ENCODE data around the gene CD81.

DNA sequence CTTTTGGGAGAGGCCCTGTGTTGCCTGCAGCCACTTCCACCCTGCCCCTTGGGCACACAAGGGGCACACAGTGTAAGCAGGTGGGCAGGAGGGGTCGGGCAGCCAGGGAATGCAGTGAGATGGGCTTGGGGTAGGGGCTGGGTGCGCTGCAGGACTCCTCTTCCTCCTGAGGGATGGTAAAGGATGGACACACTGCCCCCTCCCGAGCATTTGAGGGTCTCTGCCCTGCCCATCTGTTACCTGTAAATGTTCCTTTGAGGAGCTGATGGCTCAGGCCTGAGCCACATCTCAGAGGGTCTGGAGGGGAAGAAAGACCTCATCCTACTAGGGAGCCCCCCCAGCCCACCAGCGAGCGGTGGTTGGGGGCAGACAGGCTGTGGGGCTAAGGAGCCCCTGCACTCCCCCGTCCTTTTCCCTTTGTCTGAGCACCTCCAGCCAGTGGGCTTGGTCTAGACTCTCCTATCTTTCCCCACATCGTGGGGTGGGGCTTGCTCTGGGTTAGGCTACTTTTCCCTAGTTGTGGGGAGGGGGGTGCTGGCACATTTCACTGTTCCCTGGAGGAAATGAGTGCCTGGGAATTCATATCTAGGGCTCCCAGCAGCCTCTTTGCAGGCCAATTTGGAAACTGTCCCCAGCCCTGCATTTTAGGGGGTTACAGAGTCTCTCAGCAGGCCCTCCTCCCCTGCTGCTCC is 21.7 kb downstream of the CD81 start:
- TF ChIP-seq POLR2A (IDR thresholded peaks at IDR 0.05) = no peak
- TF ChIP-seq, protein P1, sequence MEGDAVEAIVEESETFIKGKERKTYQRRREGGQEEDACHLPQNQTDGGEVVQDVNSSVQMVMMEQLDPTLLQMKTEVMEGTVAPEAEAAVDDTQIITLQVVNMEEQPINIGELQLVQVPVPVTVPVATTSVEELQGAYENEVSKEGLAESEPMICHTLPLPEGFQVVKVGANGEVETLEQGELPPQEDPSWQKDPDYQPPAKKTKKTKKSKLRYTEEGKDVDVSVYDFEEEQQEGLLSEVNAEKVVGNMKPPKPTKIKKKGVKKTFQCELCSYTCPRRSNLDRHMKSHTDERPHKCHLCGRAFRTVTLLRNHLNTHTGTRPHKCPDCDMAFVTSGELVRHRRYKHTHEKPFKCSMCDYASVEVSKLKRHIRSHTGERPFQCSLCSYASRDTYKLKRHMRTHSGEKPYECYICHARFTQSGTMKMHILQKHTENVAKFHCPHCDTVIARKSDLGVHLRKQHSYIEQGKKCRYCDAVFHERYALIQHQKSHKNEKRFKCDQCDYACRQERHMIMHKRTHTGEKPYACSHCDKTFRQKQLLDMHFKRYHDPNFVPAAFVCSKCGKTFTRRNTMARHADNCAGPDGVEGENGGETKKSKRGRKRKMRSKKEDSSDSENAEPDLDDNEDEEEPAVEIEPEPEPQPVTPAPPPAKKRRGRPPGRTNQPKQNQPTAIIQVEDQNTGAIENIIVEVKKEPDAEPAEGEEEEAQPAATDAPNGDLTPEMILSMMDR (IDR thresholded peaks at IDR 0.05) = no peak

Measured in thyroid gland (tissue), 4 donors.